GM21381 (cell line): Measurements from ENCODE around the gene PIR.

Experiments used
- ATAC-seq: cut with Tn5 transposase; IDR thresholded peaks from one replicate; pipeline ENCODE4 v1.9.1; 2021; ENCODE audit warnings: mild to moderate bottlenecking, moderate library complexity; ENCODE audit not compliant: unreplicated experiment

The PIR gene

GRCh38 chrX:15418707-15419181, 74.4 kb downstream of the PIR start:
- no peak for ATAC-seq

GRCh38 chrX:15418041-15418706, 75.0 kb downstream of the PIR start:
- no peak for ATAC-seq

- no peak for ATAC-seq
Measured at GRCh38 chrX:15416133-15416993, 76.8 kb downstream of the PIR start.

GRCh38 chrX:15413101-15413500, 80.0 kb downstream of the PIR start:
- ATAC-seq = no peak

GRCh38 chrX:15410947-15411346, 82.2 kb downstream of the PIR start:
- ATAC-seq = no peak

GRCh38 chrX:15410430-15410829, 82.7 kb downstream of the PIR start:
- no peak for ATAC-seq

- ATAC-seq = no peak
Measured at GRCh38 chrX:15405846-15406245, 87.3 kb downstream of the PIR start.

- no peak for ATAC-seq
Measured at GRCh38 chrX:15404401-15405096, 88.6 kb downstream of the PIR start.

GRCh38 chrX:15401378-15401777, 91.8 kb downstream of the PIR start:
- no peak for ATAC-seq

- ATAC-seq = no peak
Measured at GRCh38 chrX:15399962-15400391, 93.2 kb downstream of the PIR start.

GRCh38 chrX:15398874-15399273, 94.3 kb downstream of the PIR start:
- no peak for ATAC-seq

GRCh38 chrX:15395789-15396188, 97.3 kb downstream of the PIR start:
- ATAC-seq = no peak

- no peak for ATAC-seq
Measured at GRCh38 chrX:15391850-15392249, 101.3 kb downstream of the PIR start.

- no peak for ATAC-seq
Measured at GRCh38 chrX:15384304-15384703, 108.8 kb downstream of the PIR start, which contains the start of gene VEGFD. VEGFD (minus strand) TSS chrX:15384413; CDS start chrX:15383946, 467 bp downstream.

- ATAC-seq = no peak
Measured at GRCh38 chrX:15382813-15383212, 110.3 kb downstream of the PIR start.

GRCh38 chrX:15376956-15377355, 116.2 kb downstream of the PIR start:
- no peak for ATAC-seq

GRCh38 chrX:15373976-15374375, 119.2 kb downstream of the PIR start:
- no peak for ATAC-seq

GRCh38 chrX:15366506-15367352, 126.4 kb downstream of the PIR start:
- no peak for ATAC-seq

- no peak for ATAC-seq
Measured at GRCh38 chrX:15359701-15360100, 133.4 kb downstream of the PIR start.

GRCh38 chrX:15358533-15358932, 134.6 kb downstream of the PIR start:
- ATAC-seq = no peak
